Measurements from ENCODE around the gene EFNA1. TPM values are rescaled to one million over a fixed set of nuclear protein-coding genes. Genes with fewer than 3 reads are reported as not detected.

The EFNA1 gene
- total and polyA plus RNA-seq, 2 of the 13 experiments (the other 11 are each of a cell fraction or from before 2014, with no cell fraction given) = 81.8 to 874 TPM

DNA sequence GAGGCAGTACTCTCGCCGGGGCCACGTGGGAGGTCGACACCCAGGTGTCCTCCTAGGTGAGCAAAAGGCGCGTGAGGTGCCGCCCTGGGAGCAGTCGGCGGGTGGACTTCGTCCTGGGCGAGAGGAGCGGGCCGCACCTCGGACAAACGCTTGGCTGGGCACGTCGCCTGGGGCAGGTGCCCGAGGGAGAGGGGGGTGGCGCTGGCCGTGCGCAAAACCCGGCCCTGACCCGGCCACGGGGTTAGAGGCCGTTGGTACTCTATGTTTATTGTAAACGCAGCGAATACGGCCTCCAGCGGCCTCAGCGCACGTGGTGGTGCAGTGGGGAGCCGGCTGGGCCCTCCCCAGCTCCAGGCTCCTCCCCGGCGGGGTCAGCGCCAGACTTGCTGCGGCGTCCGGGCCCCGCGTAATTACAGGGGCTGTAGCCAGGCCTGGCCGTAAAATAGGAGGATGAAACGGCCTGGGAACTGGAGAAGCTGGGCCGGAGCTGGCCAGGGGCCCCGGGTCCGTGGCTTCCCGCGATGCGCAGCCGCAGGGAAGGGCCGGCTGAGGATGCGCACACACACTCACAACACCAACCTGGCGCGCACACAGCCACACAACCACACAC is 1.6 kb upstream of the EFNA1 start (continued):
- TF ChIP-seq, protein P1, sequence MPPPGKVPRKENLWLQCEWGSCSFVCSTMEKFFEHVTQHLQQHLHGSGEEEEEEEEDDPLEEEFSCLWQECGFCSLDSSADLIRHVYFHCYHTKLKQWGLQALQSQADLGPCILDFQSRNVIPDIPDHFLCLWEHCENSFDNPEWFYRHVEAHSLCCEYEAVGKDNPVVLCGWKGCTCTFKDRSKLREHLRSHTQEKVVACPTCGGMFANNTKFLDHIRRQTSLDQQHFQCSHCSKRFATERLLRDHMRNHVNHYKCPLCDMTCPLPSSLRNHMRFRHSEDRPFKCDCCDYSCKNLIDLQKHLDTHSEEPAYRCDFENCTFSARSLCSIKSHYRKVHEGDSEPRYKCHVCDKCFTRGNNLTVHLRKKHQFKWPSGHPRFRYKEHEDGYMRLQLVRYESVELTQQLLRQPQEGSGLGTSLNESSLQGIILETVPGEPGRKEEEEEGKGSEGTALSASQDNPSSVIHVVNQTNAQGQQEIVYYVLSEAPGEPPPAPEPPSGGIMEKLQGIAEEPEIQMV (CRISPR knock-in tag; IDR thresholded peaks at IDR 0.05; ENCODE audit: low read depth) = peak; percentile 84; the same call in 1 of the 2 replicates
- TF ChIP-seq, protein P2, sequence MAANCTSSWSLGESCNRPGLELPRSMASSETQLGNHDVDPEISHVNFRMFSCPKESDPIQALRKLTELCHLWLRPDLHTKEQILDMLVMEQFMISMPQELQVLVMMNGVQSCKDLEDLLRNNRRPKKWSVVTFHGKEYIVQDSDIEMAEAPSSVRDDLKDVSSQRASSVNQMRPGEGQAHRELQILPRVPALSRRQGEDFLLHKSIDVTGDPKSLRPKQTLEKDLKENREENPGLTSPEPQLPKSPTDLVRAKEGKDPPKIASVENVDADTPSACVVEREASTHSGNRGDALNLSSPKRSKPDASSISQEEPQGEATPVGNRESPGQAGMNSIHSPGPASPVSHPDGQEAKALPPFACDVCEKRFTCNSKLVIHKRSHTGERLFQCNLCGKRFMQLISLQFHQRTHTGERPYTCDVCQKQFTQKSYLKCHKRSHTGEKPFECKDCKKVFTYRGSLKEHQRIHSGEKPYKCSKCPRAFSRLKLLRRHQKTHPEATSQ (CRISPR knock-in tag; IDR thresholded peaks at IDR 0.05; ENCODE audit: borderline replicate concordance) = peak; percentile 97
- TF ChIP-seq ZNF737 (CRISPR knock-in tag; IDR thresholded peaks at IDR 0.05; ENCODE audit: borderline replicate concordance) (no peak; the same call in 1 of the 2 replicates), SRSF9 (IDR thresholded peaks at IDR 0.05; ENCODE audit: borderline replicate concordance, insufficient read depth, low read depth, low read length, poor library complexity, severe bottlenecking) (no peak), KLF6 (CRISPR knock-in tag; IDR thresholded peaks at IDR 0.05) (peak; percentile 70), MIXL1 (CRISPR knock-in tag; IDR thresholded peaks at IDR 0.05) (peak; percentile 77), ZNF616 (CRISPR knock-in tag; IDR thresholded peaks at IDR 0.05; ENCODE audit: low read depth) (no peak), KDM3A (CRISPR knock-in tag; IDR thresholded peaks at IDR 0.05; ENCODE audit: low read depth) (peak; percentile 93), HMG20A (CRISPR knock-in tag; IDR thresholded peaks at IDR 0.05; ENCODE audit: borderline replicate concordance) (peak; percentile 90), SRY (CRISPR knock-in tag; IDR thresholded peaks at IDR 0.05) (peak; percentile 45; the same call in 1 of the 2 replicates), MED13 (CRISPR knock-in tag; IDR thresholded peaks at IDR 0.05) (peak; percentile 91), TSC22D2 (CRISPR knock-in tag; IDR thresholded peaks at IDR 0.05; ENCODE audit: borderline replicate concordance) (peak; percentile 69; the same call in 1 of the 2 replicates), AHR (CRISPR knock-in tag; IDR thresholded peaks at IDR 0.05) (peak; percentile 98), PTBP1 (IDR thresholded peaks at IDR 0.05; ENCODE audit: low read depth, low read length, poor library complexity, severe bottlenecking) (no peak)
- TF ChIP-seq, protein P3, sequence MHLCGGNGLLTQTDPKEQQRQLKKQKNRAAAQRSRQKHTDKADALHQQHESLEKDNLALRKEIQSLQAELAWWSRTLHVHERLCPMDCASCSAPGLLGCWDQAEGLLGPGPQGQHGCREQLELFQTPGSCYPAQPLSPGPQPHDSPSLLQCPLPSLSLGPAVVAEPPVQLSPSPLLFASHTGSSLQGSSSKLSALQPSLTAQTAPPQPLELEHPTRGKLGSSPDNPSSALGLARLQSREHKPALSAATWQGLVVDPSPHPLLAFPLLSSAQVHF (CRISPR knock-in tag; IDR thresholded peaks at IDR 0.05) = 0 out of 2 replicates have a peak, but pooled peaks have one; percentile 89
- TF ChIP-seq, protein P4, sequence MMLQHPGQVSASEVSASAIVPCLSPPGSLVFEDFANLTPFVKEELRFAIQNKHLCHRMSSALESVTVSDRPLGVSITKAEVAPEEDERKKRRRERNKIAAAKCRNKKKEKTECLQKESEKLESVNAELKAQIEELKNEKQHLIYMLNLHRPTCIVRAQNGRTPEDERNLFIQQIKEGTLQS (CRISPR knock-in tag; IDR thresholded peaks at IDR 0.05) = peak; percentile 55
- TF ChIP-seq, protein P5, sequence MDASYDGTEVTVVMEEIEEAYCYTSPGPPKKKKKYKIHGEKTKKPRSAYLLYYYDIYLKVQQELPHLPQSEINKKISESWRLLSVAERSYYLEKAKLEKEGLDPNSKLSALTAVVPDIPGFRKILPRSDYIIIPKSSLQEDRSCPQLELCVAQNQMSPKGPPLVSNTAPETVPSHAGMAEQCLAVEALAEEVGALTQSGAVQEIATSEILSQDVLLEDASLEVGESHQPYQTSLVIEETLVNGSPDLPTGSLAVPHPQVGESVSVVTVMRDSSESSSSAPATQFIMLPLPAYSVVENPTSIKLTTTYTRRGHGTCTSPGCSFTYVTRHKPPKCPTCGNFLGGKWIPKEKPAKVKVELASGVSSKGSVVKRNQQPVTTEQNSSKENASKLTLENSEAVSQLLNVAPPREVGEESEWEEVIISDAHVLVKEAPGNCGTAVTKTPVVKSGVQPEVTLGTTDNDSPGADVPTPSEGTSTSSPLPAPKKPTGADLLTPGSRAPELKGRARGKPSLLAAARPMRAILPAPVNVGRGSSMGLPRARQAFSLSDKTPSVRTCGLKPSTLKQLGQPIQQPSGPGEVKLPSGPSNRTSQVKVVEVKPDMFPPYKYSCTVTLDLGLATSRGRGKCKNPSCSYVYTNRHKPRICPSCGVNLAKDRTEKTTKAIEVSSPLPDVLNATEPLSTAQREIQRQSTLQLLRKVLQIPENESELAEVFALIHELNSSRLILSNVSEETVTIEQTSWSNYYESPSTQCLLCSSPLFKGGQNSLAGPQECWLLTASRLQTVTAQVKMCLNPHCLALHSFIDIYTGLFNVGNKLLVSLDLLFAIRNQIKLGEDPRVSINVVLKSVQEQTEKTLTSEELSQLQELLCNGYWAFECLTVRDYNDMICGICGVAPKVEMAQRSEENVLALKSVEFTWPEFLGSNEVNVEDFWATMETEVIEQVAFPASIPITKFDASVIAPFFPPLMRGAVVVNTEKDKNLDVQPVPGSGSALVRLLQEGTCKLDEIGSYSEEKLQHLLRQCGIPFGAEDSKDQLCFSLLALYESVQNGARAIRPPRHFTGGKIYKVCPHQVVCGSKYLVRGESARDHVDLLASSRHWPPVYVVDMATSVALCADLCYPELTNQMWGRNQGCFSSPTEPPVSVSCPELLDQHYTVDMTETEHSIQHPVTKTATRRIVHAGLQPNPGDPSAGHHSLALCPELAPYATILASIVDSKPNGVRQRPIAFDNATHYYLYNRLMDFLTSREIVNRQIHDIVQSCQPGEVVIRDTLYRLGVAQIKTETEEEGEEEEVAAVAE (CRISPR knock-in tag; IDR thresholded peaks at IDR 0.05; ENCODE audit: borderline replicate concordance) = peak; percentile 85; the same call in 1 of the 2 replicates

All from HepG2 (cell line).